HEK293 (cell line): ENCODE measurements around the gene ADAMTSL4.
A peak's percentile ranks its signal among the peaks of the same experiment; 100 is the strongest.

Experiments used
- CTCF ChIA-PET: fragments of 350-600 bp; formaldehyde crosslinking; extraction: SDS; loops from one replicate; lab custom pipeline; 2021; ENCODE audit warnings: antibody characterized with exemption; lab: Yijun Ruan, JAX
- POLR2A ChIA-PET: fragments of 300-600 bp; formaldehyde crosslinking; extraction: SDS; loops from one replicate; lab custom pipeline; 2020; ENCODE audit warnings: antibody characterized with exemption, inconsistent platforms; lab: Yijun Ruan, JAX
- H3K27ac ChIP-seq: fragments of 200-500 bp; sonication (Bioruptor generic); 2 replicates; pipeline ENCODE4 v1.5.1; 2014; ENCODE audit warnings: low read depth, low read length, control low read depth, inconsistent platforms; ENCODE audit errors: extremely low read depth
- H3K36me3 ChIP-seq, 2 experiments: fragments of 200-500 bp in 1 of 2; sonication (Bioruptor generic) in 1 of 2; 1 replicate in 1 of 2; 2 replicates in 1 of 2; pipeline ENCODE4 v1.5.1; 2014 to 2017; ENCODE audit warnings: inconsistent platforms in 2 of 2, low read length in 2 of 2; ENCODE audit not compliant: control insufficient read depth in 2 of 2, insufficient read depth in 1 of 2
- H3K4me1 ChIP-seq: fragments of 200-500 bp; sonication (Bioruptor generic); 2 replicates; pipeline ENCODE4 v1.5.1; 2014; ENCODE audit warnings: mild to moderate bottlenecking, low read length, inconsistent platforms; ENCODE audit not compliant: control insufficient read depth, insufficient read depth
- H3K4me3 ChIP-seq: 2 replicates; pipeline ENCODE4 v1.5.1; 2011; ENCODE audit warnings: low read depth, mild to moderate bottlenecking, control low read depth, low read length, moderate library complexity
- H3K9me3 ChIP-seq: fragments of 200-500 bp; sonication (Bioruptor generic); 2 replicates; pipeline ENCODE4 v1.5.1; 2014; ENCODE audit warnings: low read depth, low read length, inconsistent platforms; ENCODE audit not compliant: control insufficient read depth, insufficient read depth
- EGR2 ChIP-seq: fragments of 450-650 bp; formaldehyde crosslinking; IDR thresholded peaks from 2 replicates; pipeline ENCODE4 v1.5.1; 2016; ENCODE audit warnings: low read depth, missing biosample characterization, missing genetic modification characterization
- GLIS1 ChIP-seq: fragments of 450-650 bp; formaldehyde crosslinking; IDR thresholded peaks from 2 replicates; pipeline ENCODE4 v1.5.1; 2016; ENCODE audit warnings: missing biosample characterization, missing genetic modification characterization
- GLIS2 ChIP-seq: fragments of 450-650 bp; formaldehyde crosslinking; IDR thresholded peaks from 2 replicates; pipeline ENCODE4 v1.5.1; 2016; ENCODE audit warnings: missing biosample characterization, missing genetic modification characterization
- KLF1 ChIP-seq: fragments of 450-650 bp; formaldehyde crosslinking; IDR thresholded peaks from 2 replicates; pipeline ENCODE4 v1.5.1; 2016; ENCODE audit warnings: missing biosample characterization, missing genetic modification characterization
- KLF17 ChIP-seq: fragments of 450-650 bp; formaldehyde crosslinking; IDR thresholded peaks from 2 replicates; pipeline ENCODE4 v1.5.1; 2016; ENCODE audit warnings: missing biosample characterization, missing genetic modification characterization
- PRDM1 ChIP-seq: fragments of 450-650 bp; formaldehyde crosslinking; IDR thresholded peaks from 2 replicates; pipeline ENCODE4; 2016; ENCODE audit warnings: missing biosample characterization, missing genetic modification characterization
- PRDM10 ChIP-seq: fragments of 450-650 bp; formaldehyde crosslinking; IDR thresholded peaks from 2 replicates; pipeline ENCODE4 v1.5.1; 2016; ENCODE audit warnings: missing biosample characterization, missing genetic modification characterization
- REST ChIP-seq: fragments of 450-650 bp; formaldehyde crosslinking; IDR thresholded peaks from 2 replicates; pipeline ENCODE4 v1.5.1; 2016; ENCODE audit warnings: missing biosample characterization, missing genetic modification characterization
- SP3 ChIP-seq: fragments of 450-650 bp; formaldehyde crosslinking; IDR thresholded peaks from 2 replicates; pipeline ENCODE4 v1.5.1; 2016; ENCODE audit warnings: missing biosample characterization, missing genetic modification characterization
- SP7 ChIP-seq: fragments of 450-650 bp; formaldehyde crosslinking; IDR thresholded peaks from 2 replicates; pipeline ENCODE4 v1.5.1; 2016; ENCODE audit warnings: missing biosample characterization, missing genetic modification characterization
- TRIM28 ChIP-seq: IDR thresholded peaks from 2 replicates; pipeline ENCODE4 v1.6.1; 2011; ENCODE audit warnings: low read length, control low read depth, borderline replicate concordance
- ZFHX2 ChIP-seq: fragments of 450-650 bp; formaldehyde crosslinking; conservative IDR thresholded peaks from 2 replicates; pipeline ENCODE4 v1.5.1; 2016; ENCODE audit warnings: missing biosample characterization, missing genetic modification characterization
- ZNF521 ChIP-seq: fragments of 450-650 bp; formaldehyde crosslinking; IDR thresholded peaks from 2 replicates; pipeline ENCODE4 v1.5.1; 2017; ENCODE audit warnings: missing biosample characterization, mild to moderate bottlenecking, missing genetic modification characterization
- ZNF544 ChIP-seq: fragments of 450-650 bp; formaldehyde crosslinking; IDR thresholded peaks from 2 replicates; pipeline ENCODE4 v1.5.0; 2017; ENCODE audit warnings: missing biosample characterization, missing genetic modification characterization
- ZNF561 ChIP-seq: fragments of 450-650 bp; IDR thresholded peaks from 2 replicates; pipeline ENCODE4 v1.5.1; 2018; ENCODE audit warnings: missing biosample characterization, missing genetic modification characterization, borderline replicate concordance
- ZNF600 ChIP-seq: fragments of 450-650 bp; formaldehyde crosslinking; IDR thresholded peaks from 2 replicates; pipeline ENCODE4 v1.5.1; 2016; ENCODE audit warnings: missing biosample characterization, missing genetic modification characterization
- ZNF621 ChIP-seq: fragments of 450-650 bp; formaldehyde crosslinking; IDR thresholded peaks from 2 replicates; pipeline ENCODE4 v1.5.1; 2017; ENCODE audit warnings: missing biosample characterization, missing genetic modification characterization
- ZNF623 ChIP-seq: fragments of 450-650 bp; formaldehyde crosslinking; IDR thresholded peaks from 2 replicates; pipeline ENCODE4 v1.5.1; 2016; ENCODE audit warnings: missing biosample characterization, missing genetic modification characterization
- TF ChIP-seq, protein P1 (sequence below): fragments of 450-650 bp; formaldehyde crosslinking; IDR thresholded peaks from 2 replicates; pipeline ENCODE4 v1.5.1; 2016; ENCODE audit warnings: missing biosample characterization, missing genetic modification characterization

ADAMTSL4 gene

DNA sequence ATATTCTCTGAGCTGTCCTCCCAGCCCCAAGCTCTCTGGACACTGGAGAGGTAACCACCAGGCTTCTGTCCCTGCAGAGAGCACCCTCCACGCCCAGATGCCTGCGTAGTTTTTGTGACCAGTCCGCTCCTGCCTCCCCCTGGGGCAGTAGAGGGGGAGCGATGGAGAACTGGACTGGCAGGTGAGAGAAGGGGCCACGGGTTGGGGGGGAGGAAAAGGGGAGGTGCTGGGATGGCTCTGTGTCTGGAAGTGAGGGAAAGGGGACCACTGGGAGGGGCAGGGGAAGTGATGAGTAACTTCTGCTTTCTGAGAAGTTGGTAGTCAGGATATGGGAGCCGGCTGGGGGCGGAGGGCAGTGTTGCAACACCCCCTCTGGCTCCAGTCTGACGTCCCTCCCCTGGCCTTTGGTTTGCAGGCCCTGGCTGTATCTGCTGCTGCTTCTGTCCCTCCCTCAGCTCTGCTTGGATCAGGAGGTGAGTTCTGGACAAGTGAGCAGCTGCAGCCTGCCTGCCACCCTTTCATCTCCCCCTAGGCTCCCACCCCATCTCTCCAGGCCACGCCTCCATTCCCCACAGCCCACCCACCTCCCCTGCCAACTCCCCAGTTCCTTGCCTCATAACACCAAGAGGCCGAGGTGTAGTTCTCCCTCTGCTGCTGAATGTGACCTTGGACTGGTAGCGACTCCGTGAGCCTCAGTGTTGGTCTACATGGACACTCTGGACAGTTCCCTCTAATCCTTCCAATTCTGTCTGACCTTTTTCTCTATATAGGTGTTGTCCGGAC lies 3.1 kb downstream of the ADAMTSL4 start (continued):
- TF ChIP-seq ZFHX2 (peak; percentile 72), EGR2 (tag by site-specific recombination) (peak; percentile 62; the same call in 1 of the 2 replicates), SP3 (tag by site-specific recombination) (peak; percentile 51), GLIS2 (tag by site-specific recombination) (peak; percentile 56; the same call in 1 of the 2 replicates), SP7 (tag by site-specific recombination) (0 out of 2 replicates have a peak, but pooled peaks have one; percentile 27), KLF17 (tag by site-specific recombination) (peak; percentile 30; the same call in 1 of the 2 replicates), PRDM1 (tag by site-specific recombination) (0 out of 2 replicates have a peak, but pooled peaks have one; percentile 9), ZNF621 (tag by site-specific recombination) (no peak), PRDM10 (tag by site-specific recombination) (peak; percentile 93), KLF1 (tag by site-specific recombination) (0 out of 2 replicates have a peak, but pooled peaks have one; percentile 18), GLIS1 (tag by site-specific recombination) (0 out of 2 replicates have a peak, but pooled peaks have one; percentile 9), REST (tag by site-specific recombination) (peak; percentile 71), ZNF600 (tag by site-specific recombination) (peak; percentile 76)
- TF ChIP-seq, protein P1, sequence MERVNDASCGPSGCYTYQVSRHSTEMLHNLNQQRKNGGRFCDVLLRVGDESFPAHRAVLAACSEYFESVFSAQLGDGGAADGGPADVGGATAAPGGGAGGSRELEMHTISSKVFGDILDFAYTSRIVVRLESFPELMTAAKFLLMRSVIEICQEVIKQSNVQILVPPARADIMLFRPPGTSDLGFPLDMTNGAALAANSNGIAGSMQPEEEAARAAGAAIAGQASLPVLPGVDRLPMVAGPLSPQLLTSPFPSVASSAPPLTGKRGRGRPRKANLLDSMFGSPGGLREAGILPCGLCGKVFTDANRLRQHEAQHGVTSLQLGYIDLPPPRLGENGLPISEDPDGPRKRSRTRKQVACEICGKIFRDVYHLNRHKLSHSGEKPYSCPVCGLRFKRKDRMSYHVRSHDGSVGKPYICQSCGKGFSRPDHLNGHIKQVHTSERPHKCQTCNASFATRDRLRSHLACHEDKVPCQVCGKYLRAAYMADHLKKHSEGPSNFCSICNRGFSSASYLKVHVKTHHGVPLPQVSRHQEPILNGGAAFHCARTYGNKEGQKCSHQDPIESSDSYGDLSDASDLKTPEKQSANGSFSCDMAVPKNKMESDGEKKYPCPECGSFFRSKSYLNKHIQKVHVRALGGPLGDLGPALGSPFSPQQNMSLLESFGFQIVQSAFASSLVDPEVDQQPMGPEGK (tag by site-specific recombination) = peak; percentile 60

GRCh38 chr1:150552911-150553289 lies 3.7 kb downstream of the ADAMTSL4 start:
- H3K4me3 ChIP-seq = no peak overlapping the region
- POLR2A ChIA-PET = interaction anchor here (1.6 kb wide), 1 partner anchor 26 kb away, joined by 4 read pairs; the partner anchor contains the start of gene MCL1
- H3K27ac ChIP-seq = no peak overlapping the region
- H3K36me3 ChIP-seq = peaks cover 0 to 6% of the 10 kb centered on the region in 2 experiments; a peak in 1 of 3 replicates
- no peaks in the 10 kb centered on the region for H3K9me3 ChIP-seq
- CTCF ChIA-PET = interaction anchor here (1.4 kb wide), 1 partner anchor 9 kb away, joined by 3 read pairs; no protein-coding TSS in a partner anchor
- TF ChIP-seq TRIM28 (no peak), GLIS1 (tag by site-specific recombination) (no peak), ZNF623 (no peak), ZNF561 (no peak), ZNF521 (tag by site-specific recombination) (no peak), ZNF544 (tag by site-specific recombination) (no peak)
- no peaks in the 10 kb centered on the region for H3K4me1 ChIP-seq
